Thymus (tissue), 11 donors: ENCODE data around the gene TCF7. TPM values are rescaled to one million over a fixed set of nuclear protein-coding genes. Genes with fewer than 3 reads are reported as not detected.

Source experiments
- DNase-seq, 9 donors: peaks; one replicate each; pipeline ENCODE4 v3.0.0-alpha.2; 2013; ENCODE audit warnings: low spot score in 9 of 9, low read depth in 6 of 9, missing footprints in 1 of 9
- H3K27ac ChIP-seq, 2 donors: one replicate each; pipeline ENCODE4 v1.5.1; 2013; ENCODE audit warnings: control low read depth in 1 of 2, low read depth in 1 of 2, low read length in 1 of 2, mild to moderate bottlenecking in 1 of 2, moderate library complexity in 1 of 2
- H3K27me3 ChIP-seq, 2 donors: one replicate each; pipeline ENCODE4 v1.5.1; 2013; ENCODE audit warnings: low read length in 1 of 2; ENCODE audit not compliant: control insufficient read depth in 2 of 2, insufficient read depth in 1 of 2
- H3K36me3 ChIP-seq, 2 donors: one replicate each; pipeline ENCODE4 v1.5.1; 2013; ENCODE audit warnings: low read length in 1 of 2, mild to moderate bottlenecking in 1 of 2, moderate library complexity in 1 of 2; ENCODE audit not compliant: control insufficient read depth in 2 of 2, insufficient read depth in 2 of 2
- H3K4me1 ChIP-seq, 2 donors: one replicate each; pipeline ENCODE4 v1.5.1; 2013; ENCODE audit warnings: low read length in 2 of 2; ENCODE audit not compliant: control insufficient read depth in 2 of 2, insufficient read depth in 2 of 2
- H3K4me3 ChIP-seq, 2 donors: one replicate each; pipeline ENCODE4 v1.5.1; 2013; ENCODE audit warnings: low read length in 2 of 2, control low read depth in 1 of 2, mild to moderate bottlenecking in 1 of 2
- H3K9me3 ChIP-seq, 2 donors: one replicate each; pipeline ENCODE4 v1.5.1; 2013; ENCODE audit warnings: low read length in 1 of 2, mild to moderate bottlenecking in 1 of 2; ENCODE audit not compliant: control insufficient read depth in 2 of 2, insufficient read depth in 1 of 2
- WGBS: extraction: QIAGEN DNeasy Blood & Tissue Kit; methylation state at CpG from one replicate; pipeline ENCODE4 v1.1.7; 2013; 5-methylcytosine and 5-hydroxymethylcytosine counted together
- polyA plus RNA-seq: library from polyadenylated mRNA; stranded (reverse); fragments of 200-250 nt; gene quantifications from one replicate; pipeline ENCODE4 v1.2.3, GENCODE V29; 2013
- total RNA-seq: library from RNA; stranded (reverse); fragments of 120-200 nt; gene quantifications from one replicate; pipeline ENCODE4 v1.2.4, GENCODE V29; 2013
- donor health status: healthy.

The TCF7 gene
- total and polyA plus RNA-seq, 2 donors: 247 to 265 TPM

- Histone ChIP-seq H3K27ac (peak overlapping the region; percentile 82 to 91), H3K9me3 (peaks cover 0 to 5% of the 10 kb centered on the region in 2 donors), H3K27me3 (no peaks in the 10 kb centered on the region), H3K4me3 (peak overlapping the region; percentile 38 to 43), H3K36me3 (peaks cover 98 to 99% of the 10 kb centered on the region in 2 donors), H3K4me1 (peaks cover 90 to 99% of the 10 kb centered on the region in 2 donors)
- DNase-seq: no peak
- WGBS: 76% methylated on average over 8 of the region's 8 CpGs
These were observed 15.9 kb downstream of the TCF7 start for GRCh38 chr5:134130239-134130945.

- H3K27ac ChIP-seq: peak overlapping the region; percentile 82 to 91
- WGBS: 56% methylated on average over 3 of the region's 3 CpGs
- H3K27me3 ChIP-seq: no peaks in the 10 kb centered on the region
- DNase-seq: no peak
- H3K4me3 ChIP-seq: peak overlapping the region; percentile 38 to 43
- H3K9me3 ChIP-seq: peaks cover 0 to 5% of the 10 kb centered on the region in 2 donors
- H3K4me1 ChIP-seq: peaks cover 92 to 99% of the 10 kb centered on the region in 2 donors
- peaks cover 98 to 99% of the 10 kb centered on the region in 2 donors for H3K36me3 ChIP-seq
These were observed 16.7 kb downstream of the TCF7 start for GRCh38 chr5:134131165-134131564.

GRCh38 chr5:134131578-134132350, 17.3 kb downstream of the TCF7 start:
- 72% methylated on average over 7 of the region's 7 CpGs for WGBS
- H3K36me3 ChIP-seq: peaks cover 98 to 100% of the 10 kb centered on the region in 2 donors
- no peak for DNase-seq
- peak overlapping the region; percentile 38 to 43 for H3K4me3 ChIP-seq
- H3K27me3 ChIP-seq: no peaks in the 10 kb centered on the region
- peaks cover 0 to 5% of the 10 kb centered on the region in 2 donors for H3K9me3 ChIP-seq
- H3K4me1 ChIP-seq: peaks cover 94 to 100% of the 10 kb centered on the region in 2 donors
- H3K27ac ChIP-seq: peak overlapping the region; percentile 82 to 91

GRCh38 chr5:134132372-134133187, 18.1 kb downstream of the TCF7 start:
- Histone ChIP-seq H3K27me3 (no peaks in the 10 kb centered on the region), H3K36me3 (peaks cover 98% of the 10 kb centered on the region in 2 donors), H3K4me3 (peak overlapping the region; percentile 38 to 43), H3K9me3 (peaks cover 0 to 5% of the 10 kb centered on the region in 2 donors), H3K4me1 (peaks cover 91 to 100% of the 10 kb centered on the region in 2 donors), H3K27ac (peak overlapping the region; percentile 82 to 91)
- WGBS: 21% methylated on average over 16 of the region's 16 CpGs
- DNase-seq: peak in 4 of 9 donors; percentile 75 to 90 (median 80)

- H3K27me3 ChIP-seq: no peaks in the 10 kb centered on the region
- peaks cover 98% of the 10 kb centered on the region in 2 donors for H3K36me3 ChIP-seq
- H3K9me3 ChIP-seq: peaks cover 0 to 5% of the 10 kb centered on the region in 2 donors
- H3K4me1 ChIP-seq: peaks cover 90 to 100% of the 10 kb centered on the region in 2 donors
- peak overlapping the region; percentile 80 to 91 for H3K27ac ChIP-seq
- 85% methylated on average over 9 of the region's 9 CpGs for WGBS
- no peak for DNase-seq
- H3K4me3 ChIP-seq: peak overlapping the region; percentile 0 to 26
These were observed 18.9 kb downstream of the TCF7 start for GRCh38 chr5:134133188-134133994.

GRCh38 chr5:134133995-134134541, 19.6 kb downstream of the TCF7 start:
- H3K36me3 ChIP-seq: peaks cover 98% of the 10 kb centered on the region in 2 donors
- peak overlapping the region; percentile 80 to 91 for H3K27ac ChIP-seq
- 96% methylated on average over 6 of the region's 6 CpGs for WGBS
- DNase-seq: no peak
- H3K4me3 ChIP-seq: no peak overlapping the region
- H3K27me3 ChIP-seq: no peaks in the 10 kb centered on the region
- H3K9me3 ChIP-seq: peaks cover 0 to 5% of the 10 kb centered on the region in 2 donors
- peaks cover 85 to 100% of the 10 kb centered on the region in 2 donors for H3K4me1 ChIP-seq

- peaks cover 98% of the 10 kb centered on the region in 2 donors for H3K36me3 ChIP-seq
- DNase-seq: no peak
- H3K4me3 ChIP-seq: no peak overlapping the region
These were observed 20.7 kb downstream of the TCF7 start for GRCh38 chr5:134135091-134135655.

More at GRCh38 chr5:134135091-134135655, 20.7 kb downstream of the TCF7 start:
- Histone ChIP-seq H3K4me1 (peaks cover 80 to 100% of the 10 kb centered on the region in 2 donors), H3K9me3 (peaks cover 0 to 6% of the 10 kb centered on the region in 2 donors), H3K27me3 (no peaks in the 10 kb centered on the region), H3K27ac (peak overlapping the region; percentile 78 to 91)
- 87% methylated on average over 7 of the region's 7 CpGs for WGBS
